ENCODE results near the gene TMEM107. TPM values are rescaled to one million over a fixed set of nuclear protein-coding genes. Genes with fewer than 3 reads are reported as not detected.
A peak's percentile ranks its signal among the peaks of the same experiment; 100 is the strongest.
"Not testable (repeated sequence)": the region's sequence is repeated elsewhere in the genome, so short reads cannot be mapped to it uniquely, and the experiment has no call there.

TMEM107 gene
- total RNA-seq, 2 experiments from 2014 or later = 33.4 to 35.9 TPM

GRCh38 chr17:8222380-8222629, 46.1 kb upstream of the TMEM107 start:
- intact Hi-C loops (cut with micrococcal nuclease) = loop anchor here (1.0 to 5.0 kb wide), 4 partner anchors 35 to 104 kb away; partner anchors contain the start of gene ALOXE3
- Mint-ChIP-seq H3K36me3 (ENCODE audit: low read depth) (peaks cover 22% of the 10 kb centered on the region), H3K4me3 (peak overlapping the region; percentile 97), H3K27me3 (peaks cover 8% of the 10 kb centered on the region), H3K4me1 (ENCODE audit: low read depth) (peaks cover 31% of the 10 kb centered on the region), H3K9me3 (no peaks in the 10 kb centered on the region), H3K27ac (peak overlapping the region; percentile 99)
- TF ChIP-seq CTCF (IDR thresholded peaks at IDR 0.05) = no peak
- ChIA-PET CTCF (interaction anchor here (0.9 to 4.9 kb wide), 10 partner anchors 11 to 103 kb away, joined by 3 to 47 read pairs (median 8); partner anchors contain the start of genes ALOXE3, AURKB, BORCS6 and CTC1), POLR2A (interaction anchor here (0.9 to 8.8 kb wide), 21 partner anchors 11 to 980 kb away, joined by 3 to 232 read pairs (median 8); partner anchors contain the start of genes ALOXE3, AURKB, BORCS6 and CTC1)
- DNase-seq (no peak), ATAC-seq (peak; percentile 26)

GRCh38 chr17:8221663-8222379, 45.6 kb upstream of the TMEM107 start:
- ChIA-PET POLR2A (interaction anchor here (0.8 to 8.8 kb wide), 24 partner anchors 11 to 335 kb away, joined by 3 to 232 read pairs (median 6); partner anchors contain the start of genes ALOXE3, AURKB, BORCS6 and CTC1), CTCF (interaction anchor here (1.0 to 4.9 kb wide), 11 partner anchors 10 to 149 kb away, joined by 3 to 47 read pairs (median 8); partner anchors contain the start of genes ALOXE3, AURKB, BORCS6 and CTC1)
- H3K4me1 Mint-ChIP-seq (ENCODE audit: low read depth) = peaks cover 28% of the 10 kb centered on the region
- TF ChIP-seq CTCF (IDR thresholded peaks at IDR 0.05) = no peak
- peak; percentile 56 for ATAC-seq
- H3K4me3 Mint-ChIP-seq = peak overlapping the region; percentile 97
- no peaks in the 10 kb centered on the region for H3K9me3 Mint-ChIP-seq
- intact Hi-C loops (cut with micrococcal nuclease) = loop anchor here (1.0 to 5.0 kb wide), 5 partner anchors 11 to 103 kb away; partner anchors contain the start of gene ALOXE3
- H3K27me3 Mint-ChIP-seq = peaks cover 8% of the 10 kb centered on the region
- DNase-seq = peak; percentile 94
- H3K36me3 Mint-ChIP-seq (ENCODE audit: low read depth) = peaks cover 17% of the 10 kb centered on the region
- H3K27ac Mint-ChIP-seq = peak overlapping the region; percentile 99

GRCh38 chr17:8220783-8221662, 44.8 kb upstream of the TMEM107 start:
- TF ChIP-seq CTCF (IDR thresholded peaks at IDR 0.05) = no peak
- ChIA-PET POLR2A (interaction anchor here (0.7 to 8.8 kb wide), 22 partner anchors 10 to 335 kb away, joined by 3 to 232 read pairs (median 8); partner anchors contain the start of genes ALOXE3, AURKB, BORCS6 and CTC1), CTCF (interaction anchor here (0.7 to 4.9 kb wide), 13 partner anchors 9 to 148 kb away, joined by 3 to 47 read pairs (median 4); partner anchors contain the start of genes ALOXE3, AURKB, BORCS6 and CTC1)
- peak; percentile 94 for DNase-seq
- Mint-ChIP-seq H3K27ac (peak overlapping the region; percentile 99), H3K4me1 (ENCODE audit: low read depth) (peaks cover 21% of the 10 kb centered on the region), H3K9me3 (no peaks in the 10 kb centered on the region), H3K4me3 (peak overlapping the region; percentile 97), H3K27me3 (peaks cover 8% of the 10 kb centered on the region), H3K36me3 (ENCODE audit: low read depth) (peaks cover 10% of the 10 kb centered on the region)
- intact Hi-C loops (cut with micrococcal nuclease) = loop anchor here (1.0 to 5.0 kb wide), 3 partner anchors 10 to 84 kb away; no protein-coding TSS in a partner anchor
- ATAC-seq = peak; percentile 13

GRCh38 chr17:8214000-8214399, 37.8 kb upstream of the TMEM107 start:
- ATAC-seq; H3K27ac Mint-ChIP-seq; H3K9me3 Mint-ChIP-seq; intact Hi-C loops (cut with micrococcal nuclease); H3K4me3 Mint-ChIP-seq; H3K27me3 Mint-ChIP-seq; CTCF ChIA-PET; DNase-seq: not testable (repeated sequence)
- H3K4me1 Mint-ChIP-seq (ENCODE audit: low read depth) = peaks cover 10% of the 10 kb centered on the region
- POLR2A ChIA-PET = interaction anchor here (0.8 to 16.5 kb wide), 4 partner anchors 8 to 41 kb away, joined by 3 to 186 read pairs (median 59); partner anchors contain the start of gene BORCS6
- peaks cover 12% of the 10 kb centered on the region for H3K36me3 Mint-ChIP-seq (ENCODE audit: low read depth)

Data from activated CD8-positive, alpha-beta T cell treated with anti-CD3 and anti-CD28 coated beads for 36 hours (primary cell).